Adipocyte (in vitro differentiated cells): ENCODE measurements around the gene WNK2.

Source experiments
- DNase-seq: peaks from one replicate; pipeline ENCODE4 v3.0.0-alpha.2; 2015; ENCODE audit warnings: low read depth
- H3K27me3 ChIP-seq: replicated peaks from 2 replicates; pipeline ENCODE4 v1.7.0; 2013; ENCODE audit warnings: mild to moderate bottlenecking, low read length, moderate library complexity; ENCODE audit not compliant: control insufficient read depth, insufficient read depth
- H3K36me3 ChIP-seq: 2 replicates; pipeline ENCODE4 v1.7.0; 2013; ENCODE audit warnings: low read length, mild to moderate bottlenecking, moderate library complexity; ENCODE audit not compliant: control insufficient read depth, insufficient read depth, severe bottlenecking
- H3K4me1 ChIP-seq: 2 replicates; pipeline ENCODE4 v1.7.0; 2013; ENCODE audit warnings: mild to moderate bottlenecking, low read length, moderate library complexity; ENCODE audit not compliant: control insufficient read depth, insufficient read depth
- H3K4me3 ChIP-seq: 2 replicates; pipeline ENCODE4 v1.7.0; 2013; ENCODE audit warnings: mild to moderate bottlenecking, low read length, moderate library complexity
- H3K9ac ChIP-seq: 2 replicates; pipeline ENCODE4 v1.7.0; 2013; ENCODE audit warnings: mild to moderate bottlenecking, low read length, moderate library complexity
- H3K9me3 ChIP-seq: 2 replicates; pipeline ENCODE4 v1.7.0; 2013; ENCODE audit warnings: mild to moderate bottlenecking, low read length, moderate library complexity; ENCODE audit not compliant: control insufficient read depth

The WNK2 gene

GRCh38 chr9:93261281-93261680 is 77.3 kb downstream of the WNK2 start:
- H3K9me3 ChIP-seq = no peaks in the 10 kb centered on the region
- H3K9ac ChIP-seq = no peak overlapping the region
- peaks cover 34% of the 10 kb centered on the region for H3K27me3 ChIP-seq
- H3K36me3 ChIP-seq = no peaks in the 10 kb centered on the region
- no peak for DNase-seq
- no peak overlapping the region for H3K4me3 ChIP-seq
- H3K4me1 ChIP-seq = no peaks in the 10 kb centered on the region

- H3K9me3 ChIP-seq = no peaks in the 10 kb centered on the region
- no peak for DNase-seq
- H3K4me1 ChIP-seq = no peaks in the 10 kb centered on the region
- no peaks in the 10 kb centered on the region for H3K36me3 ChIP-seq
- H3K4me3 ChIP-seq = no peak overlapping the region
- H3K27me3 ChIP-seq = peaks cover 34% of the 10 kb centered on the region
- no peak overlapping the region for H3K9ac ChIP-seq
Measured at GRCh38 chr9:93261735-93262523, 78.0 kb downstream of the WNK2 start.

GRCh38 chr9:93262537-93263310 is 78.8 kb downstream of the WNK2 start:
- no peak overlapping the region for H3K4me3 ChIP-seq
- peaks cover 29% of the 10 kb centered on the region for H3K27me3 ChIP-seq
- H3K9me3 ChIP-seq = no peaks in the 10 kb centered on the region
- H3K4me1 ChIP-seq = no peaks in the 10 kb centered on the region
- no peak for DNase-seq
- no peak overlapping the region for H3K9ac ChIP-seq
- no peaks in the 10 kb centered on the region for H3K36me3 ChIP-seq

GRCh38 chr9:93263334-93264229 is 79.6 kb downstream of the WNK2 start:
- Histone ChIP-seq H3K36me3 (no peaks in the 10 kb centered on the region), H3K4me1 (no peaks in the 10 kb centered on the region), H3K4me3 (no peak overlapping the region), H3K9me3 (no peaks in the 10 kb centered on the region), H3K27me3 (peaks cover 21% of the 10 kb centered on the region), H3K9ac (no peak overlapping the region)
- no peak for DNase-seq

- no peaks in the 10 kb centered on the region for H3K9me3 ChIP-seq
- H3K36me3 ChIP-seq = no peaks in the 10 kb centered on the region
- H3K9ac ChIP-seq = no peak overlapping the region
- H3K4me3 ChIP-seq = no peak overlapping the region
- no peaks in the 10 kb centered on the region for H3K4me1 ChIP-seq
- no peak for DNase-seq
- peaks cover 24% of the 10 kb centered on the region for H3K27me3 ChIP-seq
Measured at GRCh38 chr9:93264338-93265125, 80.6 kb downstream of the WNK2 start.

- H3K9me3 ChIP-seq = no peaks in the 10 kb centered on the region
- H3K4me1 ChIP-seq = no peaks in the 10 kb centered on the region
- H3K9ac ChIP-seq = no peak overlapping the region
- H3K27me3 ChIP-seq = peaks cover 24% of the 10 kb centered on the region
- no peak for DNase-seq
- H3K36me3 ChIP-seq = no peaks in the 10 kb centered on the region
- H3K4me3 ChIP-seq = no peak overlapping the region
Measured at GRCh38 chr9:93265301-93265971, 81.5 kb downstream of the WNK2 start.

GRCh38 chr9:93265972-93266371 is 82.0 kb downstream of the WNK2 start:
- H3K4me3 ChIP-seq = no peak overlapping the region
- H3K9ac ChIP-seq = no peak overlapping the region
- peaks cover 1% of the 10 kb centered on the region for H3K9me3 ChIP-seq
- peaks cover 26% of the 10 kb centered on the region for H3K27me3 ChIP-seq
- DNase-seq = no peak
- no peaks in the 10 kb centered on the region for H3K36me3 ChIP-seq
- H3K4me1 ChIP-seq = no peaks in the 10 kb centered on the region

GRCh38 chr9:93266521-93267001 is 82.6 kb downstream of the WNK2 start:
- H3K9ac ChIP-seq = no peak overlapping the region
- no peaks in the 10 kb centered on the region for H3K4me1 ChIP-seq
- peaks cover 22% of the 10 kb centered on the region for H3K27me3 ChIP-seq
- H3K4me3 ChIP-seq = no peak overlapping the region
- H3K9me3 ChIP-seq = peaks cover 4% of the 10 kb centered on the region
- no peaks in the 10 kb centered on the region for H3K36me3 ChIP-seq
- no peak for DNase-seq

- no peak overlapping the region for H3K4me3 ChIP-seq
- no peak for DNase-seq
- H3K4me1 ChIP-seq = no peaks in the 10 kb centered on the region
- H3K9me3 ChIP-seq = peaks cover 8% of the 10 kb centered on the region
- no peaks in the 10 kb centered on the region for H3K36me3 ChIP-seq
- peaks cover 22% of the 10 kb centered on the region for H3K27me3 ChIP-seq
- no peak overlapping the region for H3K9ac ChIP-seq
Measured at GRCh38 chr9:93267091-93267541, 83.2 kb downstream of the WNK2 start.
